HG03439 (cell line): Measurements from ENCODE around the gene MGST3.
"Not testable (repeated sequence)": the region's sequence is repeated elsewhere in the genome, so short reads cannot be mapped to it uniquely, and the experiment has no call there.

Experiments used
- ATAC-seq: cut with Tn5 transposase; IDR thresholded peaks from one replicate; pipeline ENCODE4 v1.9.1; 2021; ENCODE audit warnings: mild to moderate bottlenecking, moderate library complexity; ENCODE audit not compliant: unreplicated experiment

Gene MGST3

GRCh38 chr1:165648919-165649572 lies 18.0 kb downstream of the MGST3 start:
- no peak for ATAC-seq

- no peak for ATAC-seq
Observed at GRCh38 chr1:165650981-165651625, 20.1 kb downstream of the MGST3 start.

- not testable (repeated sequence) for ATAC-seq
Observed at GRCh38 chr1:165658766-165659580, 27.9 kb downstream of the MGST3 start.

- ATAC-seq = no peak
Observed at GRCh38 chr1:165659581-165659895, 28.5 kb downstream of the MGST3 start.

GRCh38 chr1:165661703-165662102 lies 30.7 kb downstream of the MGST3 start:
- no peak for ATAC-seq

- no peak for ATAC-seq
Observed at GRCh38 chr1:165662186-165662585, 31.2 kb downstream of the MGST3 start.

GRCh38 chr1:165666152-165666825 lies 35.3 kb downstream of the MGST3 start:
- no peak for ATAC-seq

- ATAC-seq = no peak
Observed at GRCh38 chr1:165668184-165668583, 37.1 kb downstream of the MGST3 start.

GRCh38 chr1:165671526-165671925 lies 40.5 kb downstream of the MGST3 start:
- no peak for ATAC-seq

GRCh38 chr1:165674599-165674998 lies 43.6 kb downstream of the MGST3 start:
- ATAC-seq = no peak

- ATAC-seq = no peak
Observed at GRCh38 chr1:165675794-165676193, 44.8 kb downstream of the MGST3 start.

GRCh38 chr1:165678509-165678908 lies 47.5 kb downstream of the MGST3 start:
- ATAC-seq = no peak

GRCh38 chr1:165679282-165680036 lies 48.4 kb downstream of the MGST3 start:
- ATAC-seq = no peak

GRCh38 chr1:165680303-165680702 lies 49.3 kb downstream of the MGST3 start:
- ATAC-seq = no peak

GRCh38 chr1:165680773-165681172 lies 49.7 kb downstream of the MGST3 start:
- ATAC-seq = not testable (repeated sequence)

GRCh38 chr1:165683848-165684485 lies 52.9 kb downstream of the MGST3 start:
- ATAC-seq = no peak

- ATAC-seq = no peak
Observed at GRCh38 chr1:165686121-165686970, 55.3 kb downstream of the MGST3 start.

GRCh38 chr1:165686971-165687433 lies 56.0 kb downstream of the MGST3 start:
- no peak for ATAC-seq

GRCh38 chr1:165688046-165688445 lies 57.0 kb downstream of the MGST3 start:
- no peak for ATAC-seq
